ENCODE results near the gene ERO1B. TPM values are rescaled to one million over a fixed set of nuclear protein-coding genes. Genes with fewer than 3 reads are reported as not detected.
"Not testable (repeated sequence)": the region's sequence is repeated elsewhere in the genome, so short reads cannot be mapped to it uniquely, and the experiment has no call there.

The ERO1B gene
- total and polyA plus RNA-seq, 2 of the 4 experiments (the other 2 are of a cell fraction), result 0.54 to 0.60 TPM

- H3K36me3 ChIP-seq (ENCODE audit: control insufficient read depth, insufficient read depth, low read length); H3K14ac ChIP-seq (replicated peaks; ENCODE audit: low read depth, low read length); intact Hi-C loops (cut with micrococcal nuclease); H2BK20ac ChIP-seq (ENCODE audit: low read depth, low read length); H3K9me3 ChIP-seq (ENCODE audit: control insufficient read depth, insufficient read depth, low read length); DNase-seq; H3K4me2 ChIP-seq (ENCODE audit: low read depth, low read length); H4K20me1 ChIP-seq (ENCODE audit: insufficient read depth, low read length); H4K91ac ChIP-seq (ENCODE audit: insufficient read depth, low read depth, low read length); in situ Hi-C loops (cut with MboI; ENCODE audit: low sequenced_read_pairs); H3K4ac ChIP-seq (ENCODE audit: low read depth, low read length); H3K56ac ChIP-seq (ENCODE audit: extremely low read depth, insufficient read depth, low read length); H3K23ac ChIP-seq (ENCODE audit: low read depth, low read length); H2AFZ ChIP-seq (replicated peaks; ENCODE audit: low read length, poor library complexity); ATAC-seq (ENCODE audit: low read depth); H2AK5ac ChIP-seq (ENCODE audit: low read depth, low read length); H3K4me1 ChIP-seq (ENCODE audit: control insufficient read depth, insufficient read depth, low read length); BruUV-seq (replicated peaks); H3K18ac ChIP-seq (ENCODE audit: low read depth, low read length); dilution Hi-C loops (cut with HindIII; ENCODE audit: low sequenced_read_pairs, unreplicated experiment); H2BK15ac ChIP-seq (ENCODE audit: low read depth, low read length); H3K27me3 ChIP-seq (ENCODE audit: control insufficient read depth, insufficient read depth, low read length); POLR2A ChIA-PET (ENCODE audit: unreplicated experiment); H3K9ac ChIP-seq (ENCODE audit: low read depth, low read length); CTCF ChIA-PET; H4K8ac ChIP-seq (ENCODE audit: low read depth in 2 of 2, low read length in 2 of 2); H4K5ac ChIP-seq (ENCODE audit: low read depth, low read length); H3K79me1 ChIP-seq (ENCODE audit: low read depth in 1 of 2, low read length in 2 of 2); H3K27ac ChIP-seq (ENCODE audit: insufficient read depth, low read length); H3K9me1 ChIP-seq (ENCODE audit: insufficient read depth, low read length); H2BK120ac ChIP-seq (ENCODE audit: low read depth, low read length); H2BK5ac ChIP-seq (ENCODE audit: low read depth, low read length, poor library complexity, severe bottlenecking); H2AK9ac ChIP-seq (replicated peaks; ENCODE audit: low read depth, low read length, poor library complexity); H3K4me3 ChIP-seq (ENCODE audit: insufficient read depth, low read depth, low read length): not testable (repeated sequence)
- WGBS, 2 experiments (ENCODE audit: extremely low coverage in 2 of 2, insufficient read length in 1 of 2), result no CpG with 5 or more reads among the region's 1 CpG
Observed at GRCh38 chr1:236188084-236188483, 93.7 kb downstream of the ERO1B start.

- not testable (repeated sequence) for H3K27me3 ChIP-seq (ENCODE audit: control insufficient read depth, insufficient read depth, low read length); BruUV-seq (replicated peaks)
Observed at GRCh38 chr1:236186471-236186870, 95.3 kb downstream of the ERO1B start.

More at GRCh38 chr1:236186471-236186870, 95.3 kb downstream of the ERO1B start:
- H2BK20ac ChIP-seq (ENCODE audit: low read depth, low read length); H2AK9ac ChIP-seq (replicated peaks; ENCODE audit: low read depth, low read length, poor library complexity); H4K91ac ChIP-seq (ENCODE audit: insufficient read depth, low read depth, low read length); H3K4ac ChIP-seq (ENCODE audit: low read depth, low read length); H4K8ac ChIP-seq (ENCODE audit: low read depth in 2 of 2, low read length in 2 of 2); H3K4me3 ChIP-seq (ENCODE audit: insufficient read depth, low read depth, low read length); H2BK15ac ChIP-seq (ENCODE audit: low read depth, low read length); H3K4me1 ChIP-seq (ENCODE audit: control insufficient read depth, insufficient read depth, low read length); H3K18ac ChIP-seq (ENCODE audit: low read depth, low read length); ATAC-seq (ENCODE audit: low read depth); intact Hi-C loops (cut with micrococcal nuclease); H3K9me3 ChIP-seq (ENCODE audit: control insufficient read depth, insufficient read depth, low read length); H2BK120ac ChIP-seq (ENCODE audit: low read depth, low read length); in situ Hi-C loops (cut with MboI; ENCODE audit: low sequenced_read_pairs); H4K5ac ChIP-seq (ENCODE audit: low read depth, low read length); H2BK5ac ChIP-seq (ENCODE audit: low read depth, low read length, poor library complexity, severe bottlenecking); H3K23ac ChIP-seq (ENCODE audit: low read depth, low read length); POLR2A ChIA-PET (ENCODE audit: unreplicated experiment); H3K4me2 ChIP-seq (ENCODE audit: low read depth, low read length); H3K14ac ChIP-seq (replicated peaks; ENCODE audit: low read depth, low read length); H2AK5ac ChIP-seq (ENCODE audit: low read depth, low read length); DNase-seq; dilution Hi-C loops (cut with HindIII; ENCODE audit: low sequenced_read_pairs, unreplicated experiment); H3K27ac ChIP-seq (ENCODE audit: insufficient read depth, low read length); H3K9ac ChIP-seq (ENCODE audit: low read depth, low read length); CTCF ChIA-PET; H3K9me1 ChIP-seq (ENCODE audit: insufficient read depth, low read length); H3K56ac ChIP-seq (ENCODE audit: extremely low read depth, insufficient read depth, low read length); H4K20me1 ChIP-seq (ENCODE audit: insufficient read depth, low read length); H2AFZ ChIP-seq (replicated peaks; ENCODE audit: low read length, poor library complexity); H3K36me3 ChIP-seq (ENCODE audit: control insufficient read depth, insufficient read depth, low read length); H3K79me1 ChIP-seq (ENCODE audit: low read depth in 1 of 2, low read length in 2 of 2): not testable (repeated sequence)
- no CpG with 5 or more reads among the region's 2 CpGs for WGBS, 2 experiments (ENCODE audit: extremely low coverage in 2 of 2, insufficient read length in 1 of 2)
